Measurements from ENCODE around the gene TMEM135. TPM values are rescaled to one million over a fixed set of nuclear protein-coding genes. Genes with fewer than 3 reads are reported as not detected.

TMEM135 gene
- total RNA-seq, 4 donors from 2014 or later, result 13.1 to 123 (median 19.1) TPM

- Histone ChIP-seq H3K27ac (no peak overlapping the region), H3K27me3 (no peaks in the 10 kb centered on the region), H3K36me3 (peaks cover 0 to 8% (median 3%) of the 10 kb centered on the region in 4 donors), H3K9me3 (no peaks in the 10 kb centered on the region), H3K4me1 (no peaks in the 10 kb centered on the region), H3K4me3 (no peak overlapping the region)
- in situ Hi-C loops (cut with MboI; ENCODE audit: low pct_ligation_motif_present in 1 of 4, low pct_unique_long_range_greater_than_20kb in 1 of 4, low sequenced_read_pairs in 3 of 4) (no loop called here), intact Hi-C loops (cut with DNase I; ENCODE audit: low total_unique reads) (no loop called here)
- 75 to 93% methylated on average over 2 of the region's 2 CpGs for WGBS, 2 donors (ENCODE audit: low coverage in 1 of 2)
- TF ChIP-seq EP300 (IDR thresholded peaks at IDR 0.05; ENCODE audit: low read depth) (no peak), POLR2AphosphoS5 (IDR thresholded peaks at IDR 0.05) (no peak), POLR2A (IDR thresholded peaks at IDR 0.05) (no peak), CTCF (IDR thresholded peaks at IDR 0.05) (no peak)
- DNase-seq, result no peak
Measured at GRCh38 chr11:87317441-87317840, 279.7 kb downstream of the TMEM135 start.

GRCh38 chr11:87320123-87320522 is 282.4 kb downstream of the TMEM135 start:
- Histone ChIP-seq H3K9me3 (no peaks in the 10 kb centered on the region), H3K27me3 (no peaks in the 10 kb centered on the region), H3K4me1 (no peaks in the 10 kb centered on the region), H3K27ac (no peak overlapping the region), H3K36me3 (peaks cover 0 to 8% (median 3%) of the 10 kb centered on the region in 4 donors), H3K4me3 (no peak overlapping the region)
- no peak for TF ChIP-seq POLR2A (IDR thresholded peaks at IDR 0.05)
- TF ChIP-seq CTCF (IDR thresholded peaks at IDR 0.05), result no peak
- TF ChIP-seq EP300 (IDR thresholded peaks at IDR 0.05; ENCODE audit: low read depth), result no peak
- TF ChIP-seq POLR2AphosphoS5 (IDR thresholded peaks at IDR 0.05), result no peak
- intact Hi-C loops (cut with DNase I; ENCODE audit: low total_unique reads) (no loop called here), in situ Hi-C loops (cut with MboI; ENCODE audit: low pct_ligation_motif_present in 1 of 4, low pct_unique_long_range_greater_than_20kb in 1 of 4, low sequenced_read_pairs in 3 of 4) (no loop called here)
- no peak for DNase-seq

GRCh38 chr11:87322568-87322967 is 284.8 kb downstream of the TMEM135 start:
- Histone ChIP-seq H3K4me3 (no peak overlapping the region), H3K4me1 (no peaks in the 10 kb centered on the region), H3K36me3 (peaks cover 0 to 8% (median 3%) of the 10 kb centered on the region in 4 donors), H3K27me3 (no peaks in the 10 kb centered on the region), H3K27ac (no peak overlapping the region), H3K9me3 (no peaks in the 10 kb centered on the region)
- DNase-seq, result no peak
- 40 to 88% methylated on average over 1 of the region's 1 CpG for WGBS, 2 donors (ENCODE audit: low coverage in 1 of 2)
- TF ChIP-seq CTCF (IDR thresholded peaks at IDR 0.05) (no peak), POLR2A (IDR thresholded peaks at IDR 0.05) (no peak), EP300 (IDR thresholded peaks at IDR 0.05; ENCODE audit: low read depth) (no peak), POLR2AphosphoS5 (IDR thresholded peaks at IDR 0.05) (no peak)
- intact Hi-C loops (cut with DNase I; ENCODE audit: low total_unique reads) (no loop called here), in situ Hi-C loops (cut with MboI; ENCODE audit: low pct_ligation_motif_present in 1 of 4, low pct_unique_long_range_greater_than_20kb in 1 of 4, low sequenced_read_pairs in 3 of 4) (no loop called here)

- intact Hi-C loops (cut with DNase I; ENCODE audit: low total_unique reads) (no loop called here), in situ Hi-C loops (cut with MboI; ENCODE audit: low pct_ligation_motif_present in 1 of 4, low pct_unique_long_range_greater_than_20kb in 1 of 4, low sequenced_read_pairs in 3 of 4) (no loop called here)
- DNase-seq, result no peak
- WGBS, 2 donors (ENCODE audit: low coverage in 1 of 2), result 93 to 97% methylated on average over 4 to 5 of the region's 5 CpGs
- H3K27ac ChIP-seq, result no peak overlapping the region
- H3K4me3 ChIP-seq, result no peak overlapping the region
- TF ChIP-seq POLR2AphosphoS5 (IDR thresholded peaks at IDR 0.05) (no peak), POLR2A (IDR thresholded peaks at IDR 0.05) (no peak), CTCF (IDR thresholded peaks at IDR 0.05) (no peak), EP300 (IDR thresholded peaks at IDR 0.05; ENCODE audit: low read depth) (no peak)
- no peaks in the 10 kb centered on the region for H3K9me3 ChIP-seq
- no peaks in the 10 kb centered on the region for H3K4me1 ChIP-seq
- H3K27me3 ChIP-seq, result no peaks in the 10 kb centered on the region
- peaks cover 0 to 7% (median 3%) of the 10 kb centered on the region in 4 donors for H3K36me3 ChIP-seq
Measured at GRCh38 chr11:87323899-87324298, 286.2 kb downstream of the TMEM135 start.

All from transverse colon (tissue), 4 donors.